Measurements from ENCODE around the gene FRAS1.

GRCh38 chr4:78354782-78355181, 297.7 kb downstream of the FRAS1 start:
- no peak for TF ChIP-seq CTCF (IDR thresholded peaks at IDR 0.05; ENCODE audit: borderline replicate concordance, extremely low read depth, low read length, poor library complexity, severe bottlenecking)
- no peak for TF ChIP-seq EZH2 (IDR thresholded peaks at IDR 0.05; ENCODE audit: borderline replicate concordance, low read depth, low read length, severe bottlenecking)

Measured in DND-41 (cell line).